Transverse colon (tissue), 4 donors: ENCODE measurements around the gene PDE2A. TPM values are rescaled to one million over a fixed set of nuclear protein-coding genes. Genes with fewer than 3 reads are reported as not detected.

Experiments used
- DNase-seq: peaks from one replicate; pipeline ENCODE4 v3.0.0-alpha.2; 2019
- H3K27ac ChIP-seq, 4 donors: fragments of 200-600 bp; sonication (generic); 2 replicates each; pipeline ENCODE4 v1.5.1; 2016 to 2018; ENCODE audit warnings: inconsistent platforms in 4 of 4
- H3K27me3 ChIP-seq: fragments of 200-600 bp; sonication (generic); 2 replicates; pipeline ENCODE4 v1.5.1; 2017; ENCODE audit warnings: inconsistent platforms
- H3K36me3 ChIP-seq, 4 donors: fragments of 200-600 bp; sonication (generic); 2 replicates each; pipeline ENCODE4 v1.5.1; 2017 to 2019; ENCODE audit warnings: inconsistent platforms in 4 of 4
- H3K4me1 ChIP-seq, 4 donors: fragments of 200-600 bp; sonication (generic); 2 replicates each; pipeline ENCODE4 v1.5.1; 2017 to 2020; ENCODE audit warnings: inconsistent platforms in 4 of 4
- H3K4me3 ChIP-seq, 4 donors: fragments of 200-600 bp; sonication (generic); 1 replicate in 1 of 4; 2 replicates in 3 of 4; pipeline versions ENCODE4 v1.5.1 to v1.6.1; 2017 to 2019; ENCODE audit warnings: inconsistent platforms in 4 of 4
- H3K9me3 ChIP-seq, 2 donors: fragments of 200-600 bp; sonication (generic); 2 replicates each; pipeline ENCODE4 v1.5.1; 2017 to 2019; ENCODE audit warnings: inconsistent platforms in 2 of 2
- CTCF ChIP-seq, 5 experiments: fragments of 200-600 bp in 3 of 5; fragments of 450-650 bp in 2 of 5; sonication (generic) in 3 of 5; IDR thresholded peaks; 1 replicate in 2 of 5; 2 replicates in 3 of 5; pipeline ENCODE4 v1.5.1; 2016 to 2017; ENCODE audit warnings: antibody characterized with exemption in 5 of 5, inconsistent platforms in 3 of 5, mild to moderate bottlenecking in 2 of 5, moderate library complexity in 1 of 5
- EP300 ChIP-seq: sonication (generic); formaldehyde crosslinking; IDR thresholded peaks from one replicate; pipeline ENCODE4 v1.6.1; 2017; ENCODE audit warnings: antibody characterized with exemption, low read depth
- POLR2A ChIP-seq: fragments of 450-650 bp; IDR thresholded peaks from one replicate; pipeline ENCODE4 v1.6.1; 2016; ENCODE audit warnings: antibody characterized with exemption, mild to moderate bottlenecking, moderate library complexity
- POLR2AphosphoS5 ChIP-seq, 3 donors: sonication (generic); formaldehyde crosslinking; IDR thresholded peaks; one replicate each; pipeline ENCODE4 v1.6.1; 2016; ENCODE audit warnings: antibody characterized with exemption in 3 of 3
- WGBS, 2 donors: methylation state at CpG; one replicate each; pipeline ENCODE4 v1.1.5; 2018; ENCODE audit warnings: low coverage in 1 of 2; 5-methylcytosine and 5-hydroxymethylcytosine counted together
- in situ Hi-C, 4 donors: fragments of 200-750 bp; cut with MboI; loops; one replicate each; pipeline versions ENCODE4 v1.15.0 to v1.15.1; 2017; ENCODE audit warnings: low sequenced_read_pairs in 3 of 4, low pct_ligation_motif_present in 1 of 4, low pct_unique_long_range_greater_than_20kb in 1 of 4
- intact Hi-C: fragments of 100-400 bp; cut with DNase I; formaldehyde crosslinking; loops from one replicate; pipeline ENCODE4 v1.15.1; 2023; ENCODE audit warnings: low total_unique reads
- total RNA-seq, 4 donors: library from RNA; depleted of rRNA; stranded (reverse); fragments of >200 nt; gene quantifications; one replicate each; pipeline ENCODE4 v1.1.0, GENCODE V29; 2016

The PDE2A gene
- total RNA-seq, 4 donors from 2014 or later: 6.6 to 41.9 (median 17.1) TPM

DNA sequence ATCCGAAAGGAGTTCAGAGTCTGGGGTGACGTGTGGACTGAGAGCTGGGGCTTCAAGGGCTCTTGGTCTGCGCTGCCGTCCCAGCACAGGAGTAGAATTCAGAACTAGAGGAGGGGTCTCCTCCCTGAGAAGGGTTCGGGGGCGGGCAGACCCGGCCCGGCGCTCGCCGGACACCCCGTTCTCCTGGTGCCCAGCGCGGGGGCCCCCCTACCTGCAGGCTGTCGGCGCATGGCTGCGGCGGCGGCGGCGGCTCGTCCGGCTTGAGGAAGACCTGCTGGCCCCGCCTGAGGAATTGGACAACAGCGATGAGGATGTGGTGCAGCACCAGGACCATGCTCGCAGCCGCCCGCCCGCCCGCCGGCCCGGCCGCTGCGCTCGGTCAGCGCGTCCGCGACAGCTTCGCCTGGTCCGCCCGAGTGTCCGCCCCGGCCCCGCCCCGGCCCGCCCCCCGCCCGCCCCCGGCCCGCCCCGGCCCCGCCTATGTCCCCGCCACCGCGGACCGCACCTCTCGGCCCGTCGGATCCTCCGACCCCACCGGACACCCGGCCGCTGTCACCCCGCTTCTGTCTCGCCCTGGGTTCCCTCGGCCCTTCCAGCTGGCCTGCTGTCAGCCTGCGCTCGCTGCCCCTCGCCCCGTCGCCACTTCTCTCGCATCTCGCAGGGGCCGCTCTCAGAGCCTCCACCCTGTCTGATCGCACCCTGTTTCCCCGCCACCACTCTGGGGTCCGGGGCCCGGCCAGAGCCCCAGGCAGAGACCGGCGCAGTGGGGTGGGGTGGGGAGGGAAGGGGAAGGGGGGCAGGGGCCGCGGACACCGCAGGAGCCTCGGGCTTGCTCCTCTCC lies 32.0 kb downstream of the PDE2A start:
- no peaks in the 10 kb centered on the region for H3K9me3 ChIP-seq
- DNase-seq: peak; percentile 48
- peaks cover 3 to 22% (median 15%) of the 10 kb centered on the region in 4 donors for H3K4me1 ChIP-seq
- in situ Hi-C loops: loop anchor here in 2 of 4 donors (10.0 kb wide), 2 partner anchors 57 to 167 kb away; no protein-coding TSS in a partner anchor
- TF ChIP-seq POLR2A (no peak), POLR2AphosphoS5 (IDR thresholded peaks at IDR 0.05) (no peak), CTCF (IDR thresholded peaks at IDR 0.05) (no peak), EP300 (no peak)
- 0 to 1% methylated on average over 6 to 33 of the region's 85 CpGs for WGBS, 2 donors
- peak overlapping the region; percentile 38 to 65 (median 56) for H3K4me3 ChIP-seq
- intact Hi-C loops: loop anchor here (1.0 kb wide), 1 partner anchor 43 kb away; no protein-coding TSS in a partner anchor
- H3K36me3 ChIP-seq: no peaks in the 10 kb centered on the region
- peaks cover 18% of the 10 kb centered on the region for H3K27me3 ChIP-seq
- peak overlapping the region; percentile 37 to 80 (median 58) for H3K27ac ChIP-seq

DNA sequence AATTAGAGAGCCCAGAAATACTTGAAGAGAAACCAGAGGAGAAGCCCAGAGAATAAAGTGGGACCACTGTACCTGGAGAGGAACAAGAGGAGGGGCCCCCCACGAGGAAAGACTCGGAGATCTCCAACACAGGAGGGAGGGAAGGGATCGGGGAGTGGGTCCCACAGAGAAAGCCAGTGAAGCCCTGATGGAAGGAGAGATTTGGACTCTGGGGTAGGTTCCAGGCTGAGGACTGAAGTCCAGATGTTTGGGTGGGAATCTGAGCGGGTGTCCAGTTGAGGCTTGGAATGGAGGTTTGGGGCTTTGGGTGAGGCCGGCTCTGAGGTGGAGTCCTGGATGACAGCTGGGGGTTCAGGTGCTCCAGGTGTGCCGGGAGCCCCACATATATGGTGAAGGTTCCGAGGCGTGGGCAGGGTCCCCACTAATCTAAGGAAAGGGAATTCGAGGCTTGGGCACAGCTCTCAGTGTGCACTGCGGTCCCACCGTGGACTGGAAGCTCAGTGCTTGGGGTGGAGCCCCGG lies 32.6 kb downstream of the PDE2A start:
- H3K9me3 ChIP-seq: no peaks in the 10 kb centered on the region
- H3K4me3 ChIP-seq: peak overlapping the region; percentile 35 to 65 (median 46)
- TF ChIP-seq POLR2A (no peak), EP300 (no peak), CTCF (IDR thresholded peaks at IDR 0.05) (no peak), POLR2AphosphoS5 (IDR thresholded peaks at IDR 0.05) (no peak)
- WGBS, 2 donors: 21 to 28% methylated on average over 4 to 9 of the region's 12 CpGs
- intact Hi-C loops (loop anchor here (1.0 kb wide), 1 partner anchor 42 kb away; no protein-coding TSS in a partner anchor), in situ Hi-C loops (loop anchor here in 2 of 4 donors (10.0 kb wide), 2 partner anchors 57 to 167 kb away; no protein-coding TSS in a partner anchor)
- H3K27ac ChIP-seq: peak overlapping the region; percentile 37 to 70 (median 54)
- no peak for DNase-seq
- peaks cover 18% of the 10 kb centered on the region for H3K27me3 ChIP-seq
- no peaks in the 10 kb centered on the region for H3K36me3 ChIP-seq
- H3K4me1 ChIP-seq: peaks cover 3 to 22% (median 15%) of the 10 kb centered on the region in 4 donors

DNA sequence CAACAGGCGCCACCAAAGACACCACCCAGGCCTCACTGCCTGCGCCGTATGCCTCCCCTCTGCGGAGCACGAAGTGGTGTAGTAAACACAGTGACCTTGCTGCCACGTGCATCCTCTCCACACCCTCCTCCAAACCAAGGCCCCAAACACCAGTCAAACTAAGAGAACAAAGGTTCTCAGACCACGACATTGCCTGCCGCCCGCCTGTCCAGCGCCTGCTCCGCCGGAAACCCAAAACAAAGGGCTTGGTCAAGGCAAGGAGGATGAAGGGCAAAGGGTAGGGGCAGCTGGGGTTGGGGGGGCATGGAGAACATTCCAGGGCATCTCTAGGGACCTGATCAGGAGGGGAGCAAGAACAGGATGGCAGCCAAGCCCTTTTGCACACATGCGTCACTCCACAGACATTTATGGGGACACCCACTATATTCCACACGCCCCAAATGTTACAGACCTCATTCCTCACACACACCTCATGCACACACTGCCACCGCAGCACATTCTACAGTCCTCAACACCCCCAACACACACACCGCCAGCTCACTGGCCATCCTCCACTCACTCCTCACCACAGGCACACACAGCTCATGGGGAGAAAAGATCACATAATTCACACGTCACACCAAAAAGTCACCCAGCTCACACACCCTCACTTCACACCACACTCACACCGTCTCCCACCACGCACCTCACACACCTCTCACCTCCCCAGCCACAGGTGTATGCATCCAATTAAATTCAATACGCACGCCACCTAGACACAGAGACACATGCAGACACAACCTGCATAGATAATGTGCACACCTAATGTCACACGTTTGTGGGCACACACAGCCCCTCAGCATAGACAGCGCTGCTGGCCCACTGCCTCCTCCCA lies 34.5 kb downstream of the PDE2A start:
- DNase-seq: no peak
- H3K27ac ChIP-seq: peak overlapping the region in 1 of 4 donors; percentile 70
- in situ Hi-C loops (loop anchor here in 2 of 4 donors (10.0 kb wide), 2 partner anchors 55 to 165 kb away; no protein-coding TSS in a partner anchor), intact Hi-C loops (no loop called here)
- TF ChIP-seq CTCF (IDR thresholded peaks at IDR 0.05): no peak
- no peak for TF ChIP-seq POLR2A
- no peak for TF ChIP-seq POLR2AphosphoS5 (IDR thresholded peaks at IDR 0.05)
- no peak for TF ChIP-seq EP300
- H3K4me3 ChIP-seq: no peak overlapping the region
- H3K27me3 ChIP-seq: peaks cover 18% of the 10 kb centered on the region
- H3K4me1 ChIP-seq: peaks cover 6 to 22% (median 15%) of the 10 kb centered on the region in 4 donors
- WGBS, 2 donors: 60 to 72% methylated on average over 1 to 22 of the region's 23 CpGs
- no peaks in the 10 kb centered on the region for H3K9me3 ChIP-seq
- H3K36me3 ChIP-seq: no peaks in the 10 kb centered on the region
